ENCODE data around the gene PCBP3.
"Not testable (repeated sequence)": the region's sequence is repeated elsewhere in the genome, so short reads cannot be mapped to it uniquely, and the experiment has no call there.

The PCBP3 gene

DNA sequence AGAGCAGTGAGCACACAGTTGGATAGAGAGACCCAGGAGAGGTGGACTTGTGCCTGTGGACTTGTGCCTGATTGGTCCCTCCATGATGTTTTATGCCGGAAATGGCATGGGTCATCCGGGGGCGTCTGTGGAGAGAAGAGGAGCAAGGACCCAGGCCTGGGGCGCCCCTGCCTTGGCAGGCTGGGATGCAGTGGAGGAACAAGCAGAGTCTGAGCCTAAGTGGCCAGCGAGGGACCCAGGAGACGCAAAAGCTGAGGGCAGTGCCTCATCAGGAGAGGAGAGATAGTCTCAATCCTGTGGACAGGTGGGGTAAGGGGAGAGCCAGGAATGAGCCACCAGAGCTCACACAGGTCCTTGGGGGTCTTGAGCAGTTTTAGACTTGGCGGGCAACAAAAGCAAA, 146.9 kb downstream of the PCBP3 start:
- DNase-seq, result no peak

DNA sequence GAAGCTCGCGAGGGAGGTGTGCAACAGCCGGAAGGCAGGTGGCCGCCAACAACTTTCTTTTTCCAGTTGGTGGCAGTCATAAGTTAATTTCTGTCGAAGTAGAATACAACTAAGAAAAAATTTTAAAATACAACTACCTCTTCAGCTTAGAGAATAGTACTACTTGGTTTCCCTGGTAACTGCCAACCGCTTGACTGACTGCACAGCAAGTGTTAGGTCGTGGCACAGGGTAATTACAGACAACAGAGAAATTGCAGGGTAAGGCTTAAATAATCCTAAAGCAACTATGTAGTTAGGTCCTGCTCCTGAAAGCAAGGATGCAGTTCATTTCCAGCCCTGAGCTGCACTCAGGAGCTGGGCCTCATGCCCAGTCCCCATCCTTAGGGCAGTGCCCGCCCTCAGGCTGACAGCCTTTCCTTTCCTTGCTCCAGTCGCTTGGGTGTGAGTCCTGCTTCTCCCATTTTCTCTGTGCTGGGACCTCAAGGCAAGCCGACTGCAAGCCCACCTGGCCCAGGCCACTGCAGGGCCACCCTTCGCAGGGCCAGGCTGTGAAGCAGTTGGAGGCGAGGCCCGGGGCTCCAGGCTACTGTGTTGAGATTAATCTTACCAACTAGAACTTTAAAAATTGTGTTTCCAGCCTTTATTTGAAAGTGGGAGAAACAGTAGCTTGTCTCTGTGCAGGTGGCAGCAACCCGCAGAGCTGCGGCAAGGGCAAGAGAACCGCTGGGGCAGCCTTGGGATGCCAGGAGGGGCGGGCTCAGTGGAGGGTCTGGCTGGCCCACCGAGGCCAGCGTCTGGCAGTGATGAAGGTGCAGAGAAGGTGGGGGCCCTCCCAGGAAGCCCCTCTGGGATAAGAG, 148.3 kb downstream of the PCBP3 start:
- DNase-seq, result no peak

DNA sequence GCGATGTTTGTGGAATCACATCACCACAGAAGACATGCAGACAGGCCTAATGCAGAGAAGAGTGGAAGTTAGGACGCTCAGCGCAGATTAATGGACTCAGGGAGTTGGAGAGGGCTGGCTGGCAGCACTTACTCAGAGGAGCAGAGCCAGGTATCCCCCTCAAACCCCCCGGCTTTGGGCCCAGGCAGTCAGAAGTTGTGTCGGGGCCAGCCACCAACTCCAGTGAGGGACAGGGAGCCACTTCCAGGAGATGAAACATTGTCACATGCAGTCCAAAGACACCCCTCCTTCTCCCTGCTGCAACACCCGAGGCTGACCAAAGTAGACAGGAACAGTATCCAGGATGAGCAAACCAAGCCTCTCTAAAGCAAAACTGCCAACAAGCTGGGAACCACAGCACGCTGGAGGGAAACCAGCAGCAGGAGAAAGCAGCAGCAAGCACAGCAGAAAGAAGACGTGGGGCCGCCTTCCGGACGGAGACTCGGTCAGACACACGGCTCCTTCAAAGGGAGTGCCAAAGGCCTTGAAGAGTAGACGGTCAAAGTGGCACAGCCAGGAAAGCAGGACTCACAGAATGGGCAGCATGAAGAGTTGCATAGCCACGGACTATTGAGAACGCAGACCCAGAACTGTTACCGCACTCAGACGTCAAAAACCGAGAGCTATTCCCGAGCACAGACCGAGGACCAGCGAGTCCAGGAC, 149.3 kb downstream of the PCBP3 start:
- no peak for DNase-seq

DNA sequence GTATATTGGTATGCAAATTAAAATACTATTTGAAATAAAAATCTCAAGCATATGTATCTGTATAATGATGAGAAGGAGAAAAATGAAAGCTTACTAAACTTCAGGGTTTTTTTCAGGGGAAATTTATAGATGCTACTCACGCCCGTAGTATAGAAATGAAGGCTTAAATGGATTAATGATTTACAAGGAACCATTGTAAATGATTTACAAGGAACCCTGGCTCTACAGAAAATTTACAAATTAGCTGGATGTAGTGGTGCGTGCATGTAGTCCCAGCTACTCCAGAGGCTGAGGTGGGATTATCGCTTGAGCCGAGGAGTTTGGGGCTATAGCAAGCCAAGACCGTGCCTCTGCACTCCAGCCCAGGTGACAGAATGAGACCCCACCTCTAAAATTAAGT, 150.5 kb downstream of the PCBP3 start:
- DNase-seq, result no peak

DNA sequence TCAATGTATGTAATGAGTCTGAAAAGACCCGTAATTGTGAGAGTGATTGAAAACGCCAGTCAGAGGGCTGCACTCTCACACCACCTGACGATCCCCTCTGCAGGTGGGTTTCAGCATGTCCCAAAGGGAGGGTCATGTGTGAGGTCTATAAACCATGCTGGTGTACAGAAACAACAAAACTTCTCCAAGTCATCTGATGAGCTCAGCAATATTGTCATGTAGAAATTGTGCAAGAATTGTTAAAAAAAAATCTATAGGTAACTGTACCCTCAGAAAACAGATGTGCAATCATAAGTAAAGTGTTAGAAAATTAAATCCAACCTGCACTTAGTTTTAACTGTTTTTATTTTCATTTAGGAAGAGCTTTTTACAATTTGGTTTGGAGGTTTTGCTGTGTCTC, 152.5 kb downstream of the PCBP3 start:
- DNase-seq, result no peak

GRCh38 chr21:45797338-45797737, 153.8 kb downstream of the PCBP3 start:
- DNase-seq, result no peak

- no peak for DNase-seq
Observed at GRCh38 chr21:45799765-45800338, 156.3 kb downstream of the PCBP3 start.

- no peak for DNase-seq
Observed at GRCh38 chr21:45800339-45801080, 157.0 kb downstream of the PCBP3 start.

- DNase-seq, result no peak
Observed at GRCh38 chr21:45801129-45801964, 157.8 kb downstream of the PCBP3 start.

DNA sequence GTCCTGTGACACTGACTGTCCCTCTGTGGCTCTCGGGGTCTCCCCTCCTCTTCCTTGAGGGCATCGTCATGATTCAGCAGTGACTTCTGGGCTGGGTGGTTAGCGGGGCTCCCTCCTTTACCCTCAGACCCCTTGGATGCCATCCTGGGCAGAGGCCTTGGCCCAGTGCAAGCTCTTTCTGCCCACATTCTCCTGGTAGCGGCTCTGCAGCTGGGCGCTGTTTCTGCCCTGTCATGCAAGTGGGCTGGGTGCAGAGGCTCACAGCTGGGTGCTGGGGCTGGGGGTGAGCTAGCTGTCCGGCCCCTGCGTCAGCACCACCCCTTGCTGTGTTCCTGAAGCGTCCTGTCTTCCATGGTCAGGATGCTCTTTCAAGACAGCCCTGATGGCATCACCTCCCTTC, 158.5 kb downstream of the PCBP3 start:
- no peak for DNase-seq

GRCh38 chr21:45802425-45802824, 158.9 kb downstream of the PCBP3 start:
- no peak for DNase-seq

DNA sequence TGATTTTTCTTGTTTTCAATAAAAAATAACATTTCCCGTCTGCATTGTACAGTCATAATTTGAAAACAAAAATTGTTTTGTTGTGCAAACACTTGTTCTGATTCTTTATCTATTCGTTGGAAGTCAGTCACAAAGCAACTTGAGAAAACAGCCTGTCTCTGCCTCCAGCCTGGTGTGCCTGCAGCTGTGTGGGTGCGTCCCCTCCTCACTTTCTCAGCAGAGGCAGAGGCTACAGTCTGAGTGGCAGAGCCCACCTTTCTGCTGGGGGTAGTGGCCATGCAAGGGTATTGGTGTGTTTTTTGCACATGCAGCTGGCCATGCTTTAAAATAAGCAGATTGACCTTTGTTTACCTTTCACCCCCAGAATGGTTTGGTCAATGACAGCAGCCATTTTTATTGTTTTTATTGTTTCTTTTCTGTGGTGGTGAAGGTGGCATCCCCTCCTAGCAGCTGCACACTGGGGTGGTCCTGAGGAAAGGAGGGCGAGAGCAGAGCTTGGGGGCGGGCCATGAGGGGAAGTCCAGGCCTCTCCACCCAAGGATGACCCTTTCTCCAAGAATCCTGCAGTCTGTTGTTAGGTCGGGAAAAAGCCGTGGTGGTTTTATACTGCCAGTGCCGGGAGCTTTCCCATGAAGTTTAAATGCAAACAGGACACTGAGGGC, 159.6 kb downstream of the PCBP3 start:
- DNase-seq, result no peak

GRCh38 chr21:45803618-45804340, 160.3 kb downstream of the PCBP3 start:
- no peak for DNase-seq

- DNase-seq, result no peak
Observed at GRCh38 chr21:45804809-45805313, 161.3 kb downstream of the PCBP3 start.

GRCh38 chr21:45805321-45805720, 161.8 kb downstream of the PCBP3 start:
- DNase-seq, result no peak

GRCh38 chr21:45806042-45806441, 162.5 kb downstream of the PCBP3 start:
- no peak for DNase-seq

GRCh38 chr21:45808663-45809062, 165.1 kb downstream of the PCBP3 start:
- DNase-seq, result not testable (repeated sequence)

- DNase-seq, result no peak
Observed at GRCh38 chr21:45809421-45809820, 165.9 kb downstream of the PCBP3 start.

- DNase-seq, result no peak
Observed at GRCh38 chr21:45811136-45811535, 167.6 kb downstream of the PCBP3 start.

DNA sequence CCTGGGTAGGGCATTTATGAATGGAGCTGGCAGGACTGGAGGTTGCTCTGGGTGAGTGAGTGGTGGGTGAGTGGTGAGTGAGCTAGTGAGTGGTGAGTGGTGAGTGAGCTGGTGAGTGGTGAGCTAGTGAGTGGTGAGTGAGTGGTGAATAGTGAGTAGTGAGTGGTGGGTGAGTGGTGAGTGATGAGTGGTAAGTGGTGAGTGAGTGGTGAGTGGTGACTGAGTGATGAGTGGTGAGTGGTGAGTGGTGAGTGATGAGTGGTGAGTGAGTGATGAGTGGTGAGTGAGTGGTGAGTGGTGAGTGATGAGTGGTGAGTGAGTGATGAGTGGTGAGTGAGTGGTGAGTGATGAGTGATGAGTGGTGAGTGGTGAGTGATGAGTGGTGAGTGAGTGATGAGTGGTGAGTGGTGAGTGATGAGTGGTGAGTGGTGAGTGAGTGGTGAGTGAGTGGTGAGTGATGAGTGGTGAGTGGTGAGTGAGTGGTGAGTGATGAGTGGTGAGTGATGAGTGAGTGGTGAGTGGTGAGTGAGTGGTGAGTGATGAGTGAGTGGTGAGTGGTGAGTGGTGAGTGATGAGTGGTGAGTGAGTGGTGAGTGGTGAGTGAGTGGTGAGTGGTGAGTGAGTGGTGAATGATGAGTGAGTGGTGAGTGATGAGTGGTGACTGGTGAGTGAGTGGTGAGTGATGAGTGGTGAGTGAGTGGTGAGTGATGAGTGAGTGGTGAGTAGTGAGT, 170.8 kb downstream of the PCBP3 start:
- DNase-seq, result peak; percentile 57

All from activated effector memory CD4-positive, alpha-beta T cell treated with anti-CD3 and anti-CD28 coated beads, Interleukin-2, amount 50 U/mL, for 16 hours (primary cell).